SK-N-SH treated with all-trans-retinoic acid at 6 μM for 48 hours (cell line): ENCODE data around the gene B4GAT1.
"Not testable (repeated sequence)": the region's sequence is repeated elsewhere in the genome, so short reads cannot be mapped to it uniquely, and the experiment has no call there.

ENCODE experiments used
- ARNTL ChIP-seq: fragments of 450-650 bp; formaldehyde crosslinking; IDR thresholded peaks from 2 replicates; pipeline ENCODE4 v1.5.0; 2020; ENCODE audit warnings: low read depth, mild to moderate bottlenecking, moderate library complexity, borderline replicate concordance
- BACH2 ChIP-seq: fragments of 250-450 bp; sonication (Bioruptor Pico); IDR thresholded peaks from 2 replicates; pipeline ENCODE4 v1.9.0; 2021; ENCODE audit warnings: mild to moderate bottlenecking, borderline replicate concordance
- CREB5 ChIP-seq: fragments of 250-450 bp; sonication (Bioruptor Pico); IDR thresholded peaks from 2 replicates; pipeline ENCODE4 v1.5.1; 2020; ENCODE audit warnings: low read depth, mild to moderate bottlenecking, moderate library complexity
- CSDC2 ChIP-seq: fragments of 250-450 bp; sonication (Bioruptor Pico); IDR thresholded peaks from 2 replicates; pipeline ENCODE4 v1.5.0; 2020; ENCODE audit warnings: mild to moderate bottlenecking, moderate library complexity
- CSRNP3 ChIP-seq: fragments of 250-450 bp; sonication (Bioruptor Pico); IDR thresholded peaks from 2 replicates; pipeline ENCODE4 v1.5.1; 2021; ENCODE audit warnings: mild to moderate bottlenecking, moderate library complexity
- ESRRG ChIP-seq: fragments of 250-450 bp; sonication (Bioruptor Pico); IDR thresholded peaks from 2 replicates; pipeline ENCODE4 v1.6.1; 2021; ENCODE audit warnings: mild to moderate bottlenecking
- GLIS3 ChIP-seq: fragments of 250-450 bp; sonication (Bioruptor Pico); IDR thresholded peaks from 2 replicates; pipeline ENCODE4 v1.5.0; 2020; ENCODE audit warnings: mild to moderate bottlenecking, moderate library complexity
- PATZ1 ChIP-seq: fragments of 250-450 bp; sonication (Bioruptor Pico); IDR thresholded peaks from 2 replicates; pipeline ENCODE4 v1.8.0; 2020; ENCODE audit warnings: mild to moderate bottlenecking, moderate library complexity, borderline replicate concordance
- PPARA ChIP-seq: fragments of 250-450 bp; sonication (Bioruptor Pico); IDR thresholded peaks from 2 replicates; pipeline ENCODE4 v1.5.0; 2020; ENCODE audit warnings: mild to moderate bottlenecking, borderline replicate concordance
- ZFP3 ChIP-seq: fragments of 250-450 bp; sonication (Bioruptor Pico); IDR thresholded peaks from 2 replicates; pipeline ENCODE4 v1.5.0; 2020; ENCODE audit warnings: mild to moderate bottlenecking, moderate library complexity
- ZNF70 ChIP-seq: fragments of 450-650 bp; formaldehyde crosslinking; IDR thresholded peaks from 2 replicates; pipeline ENCODE4 v1.5.0; 2020; ENCODE audit warnings: mild to moderate bottlenecking, moderate library complexity
- TF ChIP-seq, protein P1 (sequence below): fragments of 250-450 bp; sonication (Bioruptor Pico); IDR thresholded peaks from 2 replicates; pipeline ENCODE4 v1.5.0; 2020; ENCODE audit warnings: mild to moderate bottlenecking, moderate library complexity

GRCh38 chr11:66310803-66311440 lies 36.5 kb downstream of the B4GAT1 start:
- TF ChIP-seq PATZ1, ARNTL, ESRRG, CREB5, ZFP3, CSRNP3, ZNF70, GLIS3, CSDC2, BACH2, PPARA (CRISPR knock-in tag): not testable (repeated sequence)
- TF ChIP-seq, protein P1, sequence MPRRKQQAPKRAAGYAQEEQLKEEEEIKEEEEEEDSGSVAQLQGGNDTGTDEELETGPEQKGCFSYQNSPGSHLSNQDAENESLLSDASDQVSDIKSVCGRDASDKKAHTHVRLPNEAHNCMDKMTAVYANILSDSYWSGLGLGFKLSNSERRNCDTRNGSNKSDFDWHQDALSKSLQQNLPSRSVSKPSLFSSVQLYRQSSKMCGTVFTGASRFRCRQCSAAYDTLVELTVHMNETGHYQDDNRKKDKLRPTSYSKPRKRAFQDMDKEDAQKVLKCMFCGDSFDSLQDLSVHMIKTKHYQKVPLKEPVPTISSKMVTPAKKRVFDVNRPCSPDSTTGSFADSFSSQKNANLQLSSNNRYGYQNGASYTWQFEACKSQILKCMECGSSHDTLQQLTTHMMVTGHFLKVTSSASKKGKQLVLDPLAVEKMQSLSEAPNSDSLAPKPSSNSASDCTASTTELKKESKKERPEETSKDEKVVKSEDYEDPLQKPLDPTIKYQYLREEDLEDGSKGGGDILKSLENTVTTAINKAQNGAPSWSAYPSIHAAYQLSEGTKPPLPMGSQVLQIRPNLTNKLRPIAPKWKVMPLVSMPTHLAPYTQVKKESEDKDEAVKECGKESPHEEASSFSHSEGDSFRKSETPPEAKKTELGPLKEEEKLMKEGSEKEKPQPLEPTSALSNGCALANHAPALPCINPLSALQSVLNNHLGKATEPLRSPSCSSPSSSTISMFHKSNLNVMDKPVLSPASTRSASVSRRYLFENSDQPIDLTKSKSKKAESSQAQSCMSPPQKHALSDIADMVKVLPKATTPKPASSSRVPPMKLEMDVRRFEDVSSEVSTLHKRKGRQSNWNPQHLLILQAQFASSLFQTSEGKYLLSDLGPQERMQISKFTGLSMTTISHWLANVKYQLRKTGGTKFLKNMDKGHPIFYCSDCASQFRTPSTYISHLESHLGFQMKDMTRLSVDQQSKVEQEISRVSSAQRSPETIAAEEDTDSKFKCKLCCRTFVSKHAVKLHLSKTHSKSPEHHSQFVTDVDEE (CRISPR knock-in tag): not testable (repeated sequence)
